Thymus (tissue), 11 donors: ENCODE measurements around the gene MAT2A. TPM values are rescaled to one million over a fixed set of nuclear protein-coding genes. Genes with fewer than 3 reads are reported as not detected.
"Not testable (repeated sequence)": the region's sequence is repeated elsewhere in the genome, so short reads cannot be mapped to it uniquely, and the experiment has no call there.

Experiments
- DNase-seq, 9 donors: peaks; one replicate each; pipeline ENCODE4 v3.0.0-alpha.2; 2013; ENCODE audit warnings: low spot score in 9 of 9, low read depth in 6 of 9, missing footprints in 1 of 9
- H3K27ac ChIP-seq, 2 donors: one replicate each; pipeline ENCODE4 v1.5.1; 2013; ENCODE audit warnings: control low read depth in 1 of 2, low read depth in 1 of 2, low read length in 1 of 2, mild to moderate bottlenecking in 1 of 2, moderate library complexity in 1 of 2
- H3K27me3 ChIP-seq, 2 donors: one replicate each; pipeline ENCODE4 v1.5.1; 2013; ENCODE audit warnings: low read length in 1 of 2; ENCODE audit not compliant: control insufficient read depth in 2 of 2, insufficient read depth in 1 of 2
- H3K36me3 ChIP-seq, 2 donors: one replicate each; pipeline ENCODE4 v1.5.1; 2013; ENCODE audit warnings: low read length in 1 of 2, mild to moderate bottlenecking in 1 of 2, moderate library complexity in 1 of 2; ENCODE audit not compliant: control insufficient read depth in 2 of 2, insufficient read depth in 2 of 2
- H3K4me1 ChIP-seq, 2 donors: one replicate each; pipeline ENCODE4 v1.5.1; 2013; ENCODE audit warnings: low read length in 2 of 2; ENCODE audit not compliant: control insufficient read depth in 2 of 2, insufficient read depth in 2 of 2
- H3K4me3 ChIP-seq, 2 donors: one replicate each; pipeline ENCODE4 v1.5.1; 2013; ENCODE audit warnings: low read length in 2 of 2, control low read depth in 1 of 2, mild to moderate bottlenecking in 1 of 2
- H3K9me3 ChIP-seq, 2 donors: one replicate each; pipeline ENCODE4 v1.5.1; 2013; ENCODE audit warnings: low read length in 1 of 2, mild to moderate bottlenecking in 1 of 2; ENCODE audit not compliant: control insufficient read depth in 2 of 2, insufficient read depth in 1 of 2
- WGBS: extraction: QIAGEN DNeasy Blood & Tissue Kit; methylation state at CpG from one replicate; pipeline ENCODE4 v1.1.7; 2013; 5-methylcytosine and 5-hydroxymethylcytosine counted together
- polyA plus RNA-seq: library from polyadenylated mRNA; stranded (reverse); fragments of 200-250 nt; gene quantifications from one replicate; pipeline ENCODE4 v1.2.3, GENCODE V29; 2013
- total RNA-seq: library from RNA; stranded (reverse); fragments of 120-200 nt; gene quantifications from one replicate; pipeline ENCODE4 v1.2.4, GENCODE V29; 2013
- donor health status: healthy.

Gene MAT2A
- total and polyA plus RNA-seq, 2 donors, result 78.4 to 98.0 TPM

DNA sequence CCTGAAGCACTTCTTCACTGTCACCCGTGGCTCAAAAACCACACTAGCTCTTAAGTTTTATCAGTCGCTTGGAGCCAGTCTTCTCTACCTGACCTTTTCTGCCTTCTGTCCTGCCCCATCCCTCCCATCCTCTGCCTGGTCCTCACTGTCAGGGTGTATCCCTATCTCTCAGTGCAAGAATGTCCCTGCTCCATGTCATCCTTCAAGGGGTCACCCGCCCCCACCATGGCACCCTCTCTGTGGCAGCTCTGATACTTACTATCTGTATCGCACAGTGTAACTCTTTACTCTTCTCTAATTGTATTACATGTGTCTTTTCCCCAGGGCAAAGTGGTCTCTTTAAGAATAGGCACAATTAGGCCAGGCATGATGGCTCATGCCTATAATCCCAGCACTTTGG lies 49.7 kb downstream of the MAT2A start:
- peaks cover 7 to 53% of the 10 kb centered on the region in 2 donors for H3K4me1 ChIP-seq
- H3K36me3 ChIP-seq, result no peaks in the 10 kb centered on the region
- peak overlapping the region in 1 of 2 donors; percentile 80 for H3K27ac ChIP-seq
- no peaks in the 10 kb centered on the region for H3K27me3 ChIP-seq
- DNase-seq, result no peak
- H3K9me3 ChIP-seq, result no peaks in the 10 kb centered on the region
- 76% methylated on average over 4 of the region's 4 CpGs for WGBS
- H3K4me3 ChIP-seq, result no peak overlapping the region

DNA sequence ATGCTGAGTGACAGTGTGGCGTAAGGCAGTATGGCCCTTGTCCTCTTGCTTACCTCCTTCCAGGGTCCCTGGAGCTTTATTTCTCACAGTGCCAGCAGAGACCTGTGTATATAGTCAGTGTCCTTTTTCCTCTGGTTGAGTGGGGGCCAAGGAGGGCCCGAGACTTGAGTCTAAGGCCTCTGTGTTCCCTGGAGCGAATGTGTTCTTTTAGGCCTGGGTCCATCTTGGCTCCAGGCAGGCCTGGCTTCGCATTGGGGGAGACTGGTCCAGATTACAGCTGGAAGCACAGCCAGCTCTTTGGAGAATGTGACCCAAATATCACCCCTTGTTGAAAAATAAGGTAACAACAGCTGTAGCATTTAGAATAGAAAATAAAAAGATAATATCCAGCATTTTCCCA lies 50.2 kb downstream of the MAT2A start:
- Histone ChIP-seq H3K4me1 (peaks cover 7 to 49% of the 10 kb centered on the region in 2 donors), H3K27ac (no peak overlapping the region), H3K36me3 (no peaks in the 10 kb centered on the region), H3K27me3 (no peaks in the 10 kb centered on the region), H3K9me3 (no peaks in the 10 kb centered on the region), H3K4me3 (no peak overlapping the region)
- no peak for DNase-seq
- WGBS, result 98% methylated on average over 4 of the region's 4 CpGs

- Histone ChIP-seq H3K4me3 (no peak overlapping the region), H3K9me3 (no peaks in the 10 kb centered on the region), H3K27me3 (no peaks in the 10 kb centered on the region), H3K4me1 (peaks cover 14 to 49% of the 10 kb centered on the region in 2 donors), H3K36me3 (no peaks in the 10 kb centered on the region), H3K27ac (peak overlapping the region in 1 of 2 donors; percentile 30)
- 76% methylated on average over 7 of the region's 7 CpGs for WGBS
- no peak for DNase-seq
Measured at GRCh38 chr2:85589982-85590791, 51.2 kb downstream of the MAT2A start.

GRCh38 chr2:85590950-85591349 lies 52.0 kb downstream of the MAT2A start:
- Histone ChIP-seq H3K27ac (peak overlapping the region in 1 of 2 donors; percentile 46), H3K36me3 (no peaks in the 10 kb centered on the region), H3K4me3 (no peak overlapping the region), H3K4me1 (peaks cover 14 to 43% of the 10 kb centered on the region in 2 donors), H3K27me3 (no peaks in the 10 kb centered on the region), H3K9me3 (no peaks in the 10 kb centered on the region)
- DNase-seq, result no peak
- 97% methylated on average over 2 of the region's 2 CpGs for WGBS

DNA sequence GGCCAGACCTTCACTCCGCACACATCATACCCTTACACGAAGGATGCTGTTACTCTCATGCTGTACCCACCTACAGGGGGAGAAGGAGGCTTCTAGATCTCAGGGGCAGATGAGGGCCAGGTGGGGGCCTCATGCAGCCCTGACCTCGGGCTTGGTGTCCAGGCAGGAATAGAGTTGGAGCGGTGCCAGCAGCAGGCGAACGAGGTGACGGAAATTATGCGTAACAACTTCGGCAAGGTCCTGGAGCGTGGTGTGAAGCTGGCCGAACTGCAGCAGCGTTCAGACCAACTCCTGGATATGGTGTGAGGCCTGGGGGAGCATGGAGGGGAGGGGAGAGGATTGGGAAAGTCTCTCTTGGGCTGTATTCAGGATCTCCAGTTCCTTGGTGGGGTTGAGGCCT lies 52.6 kb downstream of the MAT2A start:
- Histone ChIP-seq H3K27ac (no peak overlapping the region), H3K27me3 (no peaks in the 10 kb centered on the region), H3K4me3 (no peak overlapping the region), H3K36me3 (peaks cover 0 to under 1% of the 10 kb centered on the region in 2 donors), H3K9me3 (no peaks in the 10 kb centered on the region), H3K4me1 (peaks cover 19 to 48% of the 10 kb centered on the region in 2 donors)
- WGBS, result 94% methylated on average over 12 of the region's 12 CpGs
- DNase-seq, result no peak

- H3K4me3 ChIP-seq, H3K27ac ChIP-seq, H3K36me3 ChIP-seq, H3K9me3 ChIP-seq, DNase-seq, H3K27me3 ChIP-seq: not testable (repeated sequence)
- WGBS, result 97% methylated on average over 9 of the region's 9 CpGs
- H3K4me1 ChIP-seq, result peaks cover 24 to 54% of the 10 kb centered on the region in 2 donors
Measured at GRCh38 chr2:85592299-85592698, 53.3 kb downstream of the MAT2A start.

- Histone ChIP-seq H3K9me3 (no peaks in the 10 kb centered on the region), H3K36me3 (peaks cover 11 to 12% of the 10 kb centered on the region in 2 donors), H3K4me3 (no peak overlapping the region), H3K27ac (no peak overlapping the region), H3K27me3 (no peaks in the 10 kb centered on the region), H3K4me1 (peaks cover 26 to 52% of the 10 kb centered on the region in 2 donors)
- WGBS, result 91% methylated on average over 3 of the region's 3 CpGs
- DNase-seq, result no peak
Measured at GRCh38 chr2:85593023-85593422, 54.1 kb downstream of the MAT2A start.

Other genes starting within 250 kb of the MAT2A start
- gene TGOLN2, start 211.2 kb upstream of the MAT2A start, total RNA-seq, result 27.4 TPM
- gene TGOLN2, start 211.2 kb upstream of the MAT2A start, polyA plus RNA-seq, result 33.4 TPM
- gene RETSAT, start 184.6 kb upstream of the MAT2A start, total RNA-seq, result 9.9 TPM
- gene RETSAT, start 184.6 kb upstream of the MAT2A start, polyA plus RNA-seq, result 12.8 TPM
- 10.0 TPM for gene ELMOD3, start 184.4 kb upstream of the MAT2A start, total RNA-seq
- gene ELMOD3, start 184.4 kb upstream of the MAT2A start, polyA plus RNA-seq, result 21.7 TPM
- 190 TPM for gene CAPG, start 128.8 kb upstream of the MAT2A start, total RNA-seq
- 118 TPM for gene CAPG, start 128.8 kb upstream of the MAT2A start, polyA plus RNA-seq
- gene SH2D6, start 120.5 kb upstream of the MAT2A start, total RNA-seq, result 0.33 TPM
- gene SH2D6, start 120.5 kb upstream of the MAT2A start, polyA plus RNA-seq, result 0.55 TPM
- 16.5 TPM for gene GGCX, start 22.3 kb downstream of the MAT2A start, total RNA-seq
- 17.8 TPM for gene GGCX, start 22.3 kb downstream of the MAT2A start, polyA plus RNA-seq
- 133 TPM for gene VAMP8, start 38.4 kb downstream of the MAT2A start, total RNA-seq
- gene VAMP8, start 38.4 kb downstream of the MAT2A start, polyA plus RNA-seq, result 433 TPM
- 19.0 TPM for gene VAMP5, start 45.3 kb downstream of the MAT2A start, total RNA-seq
- gene VAMP5, start 45.3 kb downstream of the MAT2A start, polyA plus RNA-seq, result 93.2 TPM
- gene RNF181, start 56.6 kb downstream of the MAT2A start, total RNA-seq, result 180 TPM
- gene RNF181, start 56.6 kb downstream of the MAT2A start, polyA plus RNA-seq, result 162 TPM
- 2.3 TPM for gene TMEM150A, start 63.5 kb downstream of the MAT2A start, total RNA-seq
- 15.9 TPM for gene TMEM150A, start 63.5 kb downstream of the MAT2A start, polyA plus RNA-seq
- gene C2orf68, start 72.9 kb downstream of the MAT2A start, total RNA-seq, result 27.0 TPM
- gene C2orf68, start 72.9 kb downstream of the MAT2A start, polyA plus RNA-seq, result 38.5 TPM
- gene USP39, start 77.0 kb downstream of the MAT2A start, total RNA-seq, result 69.3 TPM
- 42.5 TPM for gene USP39, start 77.0 kb downstream of the MAT2A start, polyA plus RNA-seq
- 0.09 TPM for gene SFTPB, start 129.0 kb downstream of the MAT2A start, total RNA-seq
- gene SFTPB, start 129.0 kb downstream of the MAT2A start, polyA plus RNA-seq, result 0.89 TPM
- 1.7 TPM for gene GNLY, start 155.2 kb downstream of the MAT2A start, total RNA-seq
- gene GNLY, start 155.2 kb downstream of the MAT2A start, polyA plus RNA-seq, result 7.0 TPM
- gene ATOH8, start 214.8 kb downstream of the MAT2A start, total RNA-seq, result 2.0 TPM
- 19.1 TPM for gene ATOH8, start 214.8 kb downstream of the MAT2A start, polyA plus RNA-seq